Stomach (tissue), 4 donors: Measurements from ENCODE around the gene TRIM66.

Experiments
- CTCF ChIP-seq, 7 experiments: fragments of 450-650 bp in 4 of 7; fragments of 200-600 bp in 3 of 7; sonication (generic) in 3 of 7; IDR thresholded peaks; one replicate each; pipeline ENCODE4 v1.5.1; 2016 to 2019; ENCODE audit warnings: antibody characterized with exemption in 7 of 7, control low read depth in 2 of 7, mild to moderate bottlenecking in 1 of 7
- EP300 ChIP-seq: sonication (generic); formaldehyde crosslinking; IDR thresholded peaks from one replicate; pipeline ENCODE4 v1.6.1; 2017; ENCODE audit warnings: antibody characterized with exemption
- POLR2A ChIP-seq, 4 donors: fragments of 450-650 bp; IDR thresholded peaks; one replicate each; pipeline ENCODE4 v1.6.1; 2016; ENCODE audit warnings: antibody characterized with exemption in 4 of 4, control low read depth in 2 of 4, mild to moderate bottlenecking in 1 of 4, moderate library complexity in 1 of 4
- POLR2AphosphoS5 ChIP-seq, 3 donors: sonication (generic); formaldehyde crosslinking; IDR thresholded peaks; one replicate each; pipeline ENCODE4 v1.6.1; 2016; ENCODE audit warnings: antibody characterized with exemption in 3 of 3

GRCh38 chr11:8671651-8672062 is 10.8 kb downstream of the TRIM66 start:
- TF ChIP-seq CTCF (IDR thresholded peaks at IDR 0.05) (no peak), POLR2A (IDR thresholded peaks at IDR 0.05) (no peak), EP300 (no peak), POLR2AphosphoS5 (IDR thresholded peaks at IDR 0.05) (no peak)
